A549 (cell line): ENCODE measurements around the gene GPR173. TPM values are rescaled to one million over a fixed set of nuclear protein-coding genes. Genes with fewer than 3 reads are reported as not detected.

Experiments used
- ATAC-seq, 2 experiments: fragments of 200-7000 bp in 1 of 2; fragments of >200 bp in 1 of 2; cut with Nextera tagmentation in 1 of 2; cut with Tn5 transposase in 1 of 2; 3 replicates each; pipeline versions ENCODE4 v1.8.0 to v1.9.1; 2018 to 2020; ENCODE audit warnings: mild to moderate bottlenecking in 1 of 2, moderate library complexity in 1 of 2
- CTCF ChIA-PET: fragments of 300-600 bp; sonication (Branson Sonifier 250); formaldehyde crosslinking; extraction: SDS; loops from one replicate; lab custom pipeline; 2021; ENCODE audit warnings: antibody characterized with exemption, inconsistent platforms; lab: Yijun Ruan, JAX
- POLR2A ChIA-PET: fragments of 350-600 bp; formaldehyde crosslinking; extraction: SDS; loops from one replicate; lab custom pipeline; 2021; ENCODE audit warnings: antibody characterized with exemption, inconsistent platforms; lab: Yijun Ruan, JAX
- DNase-seq, 2 experiments: peaks; one replicate each; pipeline versions ENCODE4 v3.0.0 to v3.0.0-alpha.2; 2011 to 2016; ENCODE audit warnings: low read depth in 1 of 2, low spot score in 1 of 2
- FAIRE-seq: peaks from 2 replicates; lab custom pipeline; 2011; peaks lifted over from hg19 to GRCh38; lab: Jason Lieb, UNC
- H3K27ac ChIP-seq, 2 experiments: fragments of >200 bp; sonication (Bioruptor Twin); formaldehyde crosslinking; 3 replicates each; pipeline ENCODE4 v1.5.1; 2016 to 2017
- H3K4me1 ChIP-seq: fragments of >200 bp; sonication (Bioruptor Twin); formaldehyde crosslinking; 3 replicates; pipeline ENCODE4 v1.6.1; 2016
- H3K4me2 ChIP-seq: fragments of >200 bp; sonication (Bioruptor Twin); formaldehyde crosslinking; 3 replicates; pipeline ENCODE4 v1.6.1; 2016
- H3K4me3 ChIP-seq: fragments of >200 bp; sonication (Bioruptor Twin); formaldehyde crosslinking; 3 replicates; pipeline ENCODE4 v1.5.1; 2016
- H3K9me3 ChIP-seq: fragments of >200 bp; sonication (Bioruptor Twin); formaldehyde crosslinking; 3 replicates; pipeline ENCODE4 v1.6.1; 2016
- CBX8 ChIP-seq: fragments of 200-600 bp; sonication (generic); IDR thresholded peaks from 2 replicates; pipeline ENCODE4 v1.6.1; 2016
- CEBPB ChIP-seq, 2 experiments: fragments of >200 bp in 1 of 2; sonication (Bioruptor Twin) in 1 of 2; formaldehyde crosslinking in 1 of 2; IDR thresholded peaks; 2 replicates each; pipeline ENCODE4 v1.6.1; 2012 to 2016
- ESRRA ChIP-seq: fragments of 150-350 bp; IDR thresholded peaks from 2 replicates; pipeline ENCODE4 v1.6.1; 2014; ENCODE audit warnings: mild to moderate bottlenecking, low read length, borderline replicate concordance
- FOXS1 ChIP-seq: fragments of 250-450 bp; sonication (Bioruptor Pico); IDR thresholded peaks from 2 replicates; pipeline ENCODE4 v1.5.0; 2020; ENCODE audit warnings: mild to moderate bottlenecking, moderate library complexity
- GATA3 ChIP-seq: IDR thresholded peaks from 2 replicates; pipeline ENCODE4 v1.6.1; 2012; ENCODE audit warnings: borderline replicate concordance
- HEYL ChIP-seq: fragments of 250-450 bp; sonication (Bioruptor Pico); IDR thresholded peaks from 2 replicates; pipeline ENCODE4 v1.8.0; 2021; ENCODE audit warnings: mild to moderate bottlenecking, moderate library complexity
- HOXA7 ChIP-seq: fragments of 250-450 bp; sonication (Bioruptor Pico); IDR thresholded peaks from 2 replicates; pipeline ENCODE4 v1.5.0; 2020; ENCODE audit warnings: mild to moderate bottlenecking, moderate library complexity
- HOXB13 ChIP-seq: fragments of 250-450 bp; sonication (Bioruptor Pico); IDR thresholded peaks from 2 replicates; pipeline ENCODE4 v1.5.0; 2020; ENCODE audit warnings: low read depth, mild to moderate bottlenecking, moderate library complexity
- HOXB5 ChIP-seq: fragments of 250-450 bp; sonication (Bioruptor Pico); IDR thresholded peaks from 2 replicates; pipeline ENCODE4 v1.5.0; 2020; ENCODE audit warnings: mild to moderate bottlenecking, moderate library complexity
- JUNB ChIP-seq: fragments of >200 bp; sonication (Bioruptor Twin); formaldehyde crosslinking; IDR thresholded peaks from 2 replicates; pipeline ENCODE4 v1.6.1; 2016
- KDM5A ChIP-seq: fragments of 200-600 bp; sonication (generic); IDR thresholded peaks from 2 replicates; pipeline ENCODE4 v1.6.1; 2016; ENCODE audit warnings: antibody characterized with exemption, mild to moderate bottlenecking
- MAFK ChIP-seq: fragments of 450-650 bp; IDR thresholded peaks from 2 replicates; pipeline ENCODE4 v1.6.1; 2014; ENCODE audit not compliant: partially characterized antibody
- NFE2L2 ChIP-seq: fragments of 150-350 bp; conservative IDR thresholded peaks from 2 replicates; pipeline ENCODE4 v1.6.1; 2014; ENCODE audit warnings: low read length
- NPAS2 ChIP-seq: fragments of 250-450 bp; sonication (Bioruptor Pico); IDR thresholded peaks from 2 replicates; pipeline ENCODE4 v1.8.0; 2022; ENCODE audit warnings: mild to moderate bottlenecking, moderate library complexity, borderline replicate concordance
- POLR2AphosphoS2 ChIP-seq: conservative IDR thresholded peaks from 2 replicates; pipeline ENCODE4 v1.6.1; 2012; ENCODE audit warnings: low read length, improper control_type of control experiment, inconsistent platforms
- RAD21 ChIP-seq, 2 experiments: fragments of >200 bp in 1 of 2; sonication (Bioruptor Twin) in 1 of 2; formaldehyde crosslinking in 1 of 2; IDR thresholded peaks in 1 of 2; conservative IDR thresholded peaks in 1 of 2; 2 replicates in 1 of 2; 3 replicates in 1 of 2; pipeline ENCODE4 v1.6.1; 2012 to 2018; ENCODE audit warnings: inconsistent platforms in 1 of 2
- TFCP2L1 ChIP-seq: fragments of 250-450 bp; sonication (Bioruptor Pico); IDR thresholded peaks from 2 replicates; pipeline ENCODE4 v1.5.0; 2021; ENCODE audit warnings: mild to moderate bottlenecking
- TP53 ChIP-seq: fragments of 250-450 bp; sonication (Bioruptor Pico); IDR thresholded peaks from 2 replicates; pipeline ENCODE4 v1.5.0; 2021; ENCODE audit warnings: mild to moderate bottlenecking, moderate library complexity
- ZC3H11A ChIP-seq: fragments of 450-650 bp; IDR thresholded peaks from 2 replicates; pipeline ENCODE4 v1.6.1; 2014; ENCODE audit warnings: antibody characterized with exemption, mild to moderate bottlenecking
- ZSCAN20 ChIP-seq: fragments of 250-450 bp; sonication (Bioruptor Pico); IDR thresholded peaks from 2 replicates; pipeline ENCODE4 v1.8.0; 2022; ENCODE audit warnings: mild to moderate bottlenecking, moderate library complexity
- whole genome bisulfite sequencing: methylation state at CpG from one replicate; pipeline ENCODE4 v1.1.6; 2017; ENCODE audit errors: missing lambda C conversion rate; 5-methylcytosine and 5-hydroxymethylcytosine counted together
- polyA plus RNA-seq, 4 experiments: library from polyadenylated mRNA; depleted of rRNA in 3 of 4; stranded (reverse); fragments of >200 nt; fragmentation: RNase III in 1 of 4; extraction: RNeasy Plus Mini Kit Qiagen cat#74134 plus additional on column Dnase treatment in 1 of 4; gene quantifications; 2 replicates in 3 of 4; 3 replicates in 1 of 4; pipeline ENCODE4 v1.2.3, GENCODE V29; 2011 to 2017
- TF ChIP-seq, protein P1 (sequence below): IDR thresholded peaks from 2 replicates; pipeline ENCODE4 v1.6.1; 2012
- TF ChIP-seq, protein P2 (sequence below): fragments of >200 bp; sonication (Bioruptor Twin); formaldehyde crosslinking; IDR thresholded peaks from 3 replicates; pipeline ENCODE4 v1.6.1; 2016

GPR173 gene
- polyA plus RNA-seq, 2 of the 4 experiments (the other 2 are of a cell fraction): 0.03 TPM; not detected in 1

DNA sequence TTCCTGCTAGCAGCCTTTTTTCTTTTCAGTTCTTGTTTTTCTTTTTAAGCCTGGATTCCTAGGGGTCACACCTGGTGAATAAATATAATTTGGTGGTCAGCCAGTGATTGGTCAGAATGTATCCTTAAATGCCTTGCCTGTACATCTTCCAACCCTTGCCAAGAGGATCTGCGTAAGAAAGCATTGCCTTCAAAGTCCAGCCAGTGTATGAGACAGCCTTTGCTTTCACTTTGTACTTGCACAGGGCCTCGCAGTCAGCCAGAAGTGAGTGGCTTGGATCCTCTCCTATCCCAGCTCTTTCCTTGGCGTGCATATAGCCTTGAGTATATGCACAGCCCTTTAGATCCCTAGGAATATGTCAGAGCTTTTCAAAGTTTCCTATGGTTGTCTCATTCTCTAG lies 67.5 kb downstream of the GPR173 start:
- FAIRE-seq: peak; percentile 32
- Histone ChIP-seq H3K9me3 (no peaks in the 10 kb centered on the region), H3K27ac (no peak overlapping the region), H3K4me2 (no peak overlapping the region), H3K4me3 (no peak overlapping the region), H3K4me1 (no peaks in the 10 kb centered on the region)
- CTCF ChIA-PET: no interaction called here
- WGBS: 79% methylated on average over 3 of the region's 3 CpGs
- ATAC-seq: no peak
- DNase-seq: no peak
- POLR2A ChIA-PET: no interaction called here
- no peak for TF ChIP-seq TFCP2L1 (CRISPR knock-in tag)
- no peak for TF ChIP-seq ZC3H11A
- TF ChIP-seq ZSCAN20: no peak
- TF ChIP-seq JUNB: no peak
- TF ChIP-seq, all 56 proteins: peak for 0

DNA sequence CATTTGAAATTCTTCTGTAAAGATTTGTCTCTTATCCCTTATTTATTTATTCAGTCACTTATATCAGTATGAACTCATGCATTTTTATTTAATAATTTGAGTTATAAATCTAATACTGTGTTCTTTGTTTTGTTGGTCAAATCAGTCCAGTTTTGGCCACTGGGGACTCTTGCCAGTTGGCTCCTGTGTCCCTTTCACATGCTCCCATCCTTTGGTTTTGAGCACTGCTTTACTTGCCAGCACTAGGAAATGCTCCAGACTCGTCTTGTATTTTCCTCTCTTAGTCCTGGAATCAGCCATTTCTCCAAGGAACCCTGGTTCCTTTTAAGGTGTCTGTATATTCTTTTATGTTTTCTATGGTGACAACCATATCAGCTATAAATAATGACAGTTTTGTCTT lies 73.4 kb downstream of the GPR173 start:
- peak; percentile 28 for FAIRE-seq
- CTCF ChIA-PET: no interaction called here
- no peak for ATAC-seq
- H3K9me3 ChIP-seq: peaks cover 7% of the 10 kb centered on the region; the same call in 2 of the 3 replicates
- DNase-seq: no peak
- TF ChIP-seq HEYL (no peak), ESRRA (no peak), FOXS1 (CRISPR knock-in tag) (no peak), HOXB5 (CRISPR knock-in tag) (no peak), TP53 (CRISPR knock-in tag) (no peak), NPAS2 (no peak), HOXB13 (CRISPR knock-in tag) (no peak), NFE2L2 (no peak), HOXA7 (no peak), JUNB (no peak), MAFK (no peak), CBX8 (no peak), GATA3 (no peak), CEBPB (IDR thresholded peaks at IDR 0.05) (no peak), RAD21 (conservative IDR thresholded peaks at IDR 0.05 in 1 of 2, IDR thresholded peaks at IDR 0.05 in 1 of 2) (no peak), ZC3H11A (no peak), POLR2AphosphoS2 (no peak), KDM5A (no peak)
- TF ChIP-seq, protein P1, sequence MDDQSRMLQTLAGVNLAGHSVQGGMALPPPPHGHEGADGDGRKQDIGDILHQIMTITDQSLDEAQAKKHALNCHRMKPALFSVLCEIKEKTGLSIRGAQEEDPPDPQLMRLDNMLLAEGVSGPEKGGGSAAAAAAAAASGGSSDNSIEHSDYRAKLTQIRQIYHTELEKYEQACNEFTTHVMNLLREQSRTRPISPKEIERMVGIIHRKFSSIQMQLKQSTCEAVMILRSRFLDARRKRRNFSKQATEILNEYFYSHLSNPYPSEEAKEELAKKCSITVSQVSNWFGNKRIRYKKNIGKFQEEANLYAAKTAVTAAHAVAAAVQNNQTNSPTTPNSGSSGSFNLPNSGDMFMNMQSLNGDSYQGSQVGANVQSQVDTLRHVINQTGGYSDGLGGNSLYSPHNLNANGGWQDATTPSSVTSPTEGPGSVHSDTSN: no peak
- TF ChIP-seq, protein P2, sequence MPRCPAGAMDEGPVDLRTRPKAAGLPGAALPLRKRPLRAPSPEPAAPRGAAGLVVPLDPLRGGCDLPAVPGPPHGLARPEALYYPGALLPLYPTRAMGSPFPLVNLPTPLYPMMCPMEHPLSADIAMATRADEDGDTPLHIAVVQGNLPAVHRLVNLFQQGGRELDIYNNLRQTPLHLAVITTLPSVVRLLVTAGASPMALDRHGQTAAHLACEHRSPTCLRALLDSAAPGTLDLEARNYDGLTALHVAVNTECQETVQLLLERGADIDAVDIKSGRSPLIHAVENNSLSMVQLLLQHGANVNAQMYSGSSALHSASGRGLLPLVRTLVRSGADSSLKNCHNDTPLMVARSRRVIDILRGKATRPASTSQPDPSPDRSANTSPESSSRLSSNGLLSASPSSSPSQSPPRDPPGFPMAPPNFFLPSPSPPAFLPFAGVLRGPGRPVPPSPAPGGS: no peak
- TF ChIP-seq, all 56 proteins: peak for 0
- WGBS: 29% methylated on average over 1 of the region's 1 CpG
- Histone ChIP-seq H3K4me3 (no peak overlapping the region), H3K4me2 (no peak overlapping the region), H3K27ac (no peak overlapping the region), H3K4me1 (no peaks in the 10 kb centered on the region)
- POLR2A ChIA-PET: no interaction called here

DNA sequence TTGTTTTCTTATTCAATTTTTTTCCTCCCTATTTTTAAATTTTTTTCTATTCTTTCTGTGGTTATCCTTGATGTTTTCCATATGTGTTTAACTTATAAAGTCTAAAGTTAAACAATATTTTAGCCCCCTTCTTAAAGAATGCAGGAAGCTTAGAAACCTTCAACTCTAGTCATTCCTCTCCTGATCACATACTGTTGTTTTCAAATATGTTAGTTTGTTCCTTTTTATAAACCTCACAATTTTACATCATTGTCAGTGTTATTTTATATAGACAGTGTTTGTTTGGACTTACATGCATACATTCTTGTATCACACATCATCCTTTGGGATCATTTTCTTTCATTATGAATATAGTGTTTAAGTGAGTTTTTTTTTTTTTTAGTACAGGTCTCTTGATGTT lies 76.9 kb downstream of the GPR173 start:
- TF ChIP-seq HOXB13 (CRISPR knock-in tag) (no peak), GATA3 (no peak), ZC3H11A (no peak)

More for the DNA sequence above, 76.9 kb downstream of the GPR173 start:
- ChIA-PET POLR2A (no interaction called here), CTCF (no interaction called here)
- DNase-seq: no peak
- Histone ChIP-seq H3K4me2 (no peak overlapping the region), H3K4me1 (no peaks in the 10 kb centered on the region), H3K4me3 (no peak overlapping the region), H3K9me3 (peaks cover 7% of the 10 kb centered on the region; the same call in 2 of the 3 replicates), H3K27ac (no peak overlapping the region)
- ATAC-seq: no peak
- no peak for FAIRE-seq
